Activated CD4-positive, alpha-beta T cell treated with anti-CD3 and anti-CD28 coated beads, Interleukin-2, amount 50 U/mL, for 16 hours (primary cell): ENCODE results near the gene KIAA0232.
"Not testable (repeated sequence)": the region's sequence is repeated elsewhere in the genome, so short reads cannot be mapped to it uniquely, and the experiment has no call there.

Source experiments
- DNase-seq: peaks from one replicate; pipeline ENCODE4 v3.0.0-alpha.2; 2020

Gene KIAA0232

DNA sequence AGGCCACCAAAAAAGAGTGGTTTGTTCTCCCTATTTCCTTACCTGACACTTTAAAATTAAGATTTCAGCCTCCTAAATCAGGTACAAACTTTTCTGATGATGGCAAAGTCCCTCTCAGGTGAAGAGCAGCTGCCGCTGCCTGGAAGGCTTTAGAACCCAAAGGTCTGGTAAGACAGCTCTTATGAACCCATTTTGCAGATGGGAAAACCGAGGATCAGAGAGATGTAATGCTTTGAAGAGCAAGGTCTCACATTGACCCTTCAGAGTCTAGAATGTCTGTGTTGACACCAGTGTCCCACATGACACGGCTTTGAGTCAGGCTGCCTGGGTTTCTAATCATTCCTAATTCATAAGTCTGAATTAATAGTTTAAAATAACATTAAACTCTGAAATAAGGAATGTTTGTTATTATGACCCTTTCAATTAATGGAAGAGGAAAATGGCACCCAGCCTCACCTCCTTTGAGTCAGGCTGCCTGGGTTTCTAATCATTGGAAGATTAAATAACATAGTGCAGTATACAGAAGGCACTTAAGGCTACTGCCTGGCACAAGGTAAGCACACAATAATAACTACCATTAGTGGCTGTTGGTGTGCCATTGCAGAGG, 27.9 kb upstream of the KIAA0232 start:
- DNase-seq = no peak

DNA sequence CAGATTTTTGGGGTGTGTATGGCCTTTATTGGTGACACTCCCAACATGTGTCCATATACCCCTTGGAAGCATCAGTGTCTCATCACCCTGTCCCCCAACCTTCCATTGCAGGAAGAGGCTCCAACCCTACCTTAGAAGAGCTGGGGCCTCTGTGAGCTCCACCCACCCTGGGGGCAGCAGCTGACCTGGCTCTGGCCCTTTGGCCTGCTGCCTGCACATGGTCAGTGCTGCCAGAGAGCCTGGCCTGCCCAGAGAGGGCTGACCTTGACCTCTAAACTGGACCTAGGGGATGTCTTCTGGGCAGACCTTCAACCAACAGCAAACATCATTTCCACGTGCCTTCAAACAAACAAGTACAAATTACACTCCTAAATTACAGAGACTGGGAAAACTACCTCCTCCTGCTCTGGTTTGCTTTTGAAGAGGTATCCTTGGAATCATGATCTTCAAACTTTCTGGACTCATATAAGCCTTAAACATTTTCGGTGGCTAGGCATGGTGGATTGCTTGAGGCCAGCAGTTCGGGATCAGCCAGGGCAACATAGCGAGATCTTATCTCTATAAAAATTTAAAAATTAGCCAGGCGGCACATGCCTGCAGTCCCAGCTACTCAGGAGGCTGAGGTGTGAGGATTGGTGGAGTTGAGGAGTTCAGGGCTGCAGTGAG, 27.3 kb upstream of the KIAA0232 start:
- DNase-seq = no peak

DNA sequence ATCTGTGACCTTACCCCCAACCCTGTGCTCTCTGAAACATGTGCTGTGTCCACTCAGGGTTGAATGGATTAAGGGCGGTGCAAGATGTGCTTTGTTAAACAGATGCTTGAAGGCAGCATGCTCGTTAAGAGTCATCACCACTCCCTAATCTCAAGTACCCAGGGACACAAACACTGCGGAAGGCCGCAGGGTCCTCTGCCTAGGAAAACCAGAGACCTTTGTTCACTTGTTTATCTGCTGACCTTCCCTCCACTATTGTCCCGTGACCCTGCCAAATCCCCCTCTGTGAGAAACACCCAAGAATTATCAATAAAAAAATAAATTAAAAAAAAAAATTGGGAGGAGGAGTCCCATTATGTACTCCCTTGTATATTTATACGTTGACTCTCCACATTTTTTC, 26.2 kb upstream of the KIAA0232 start:
- DNase-seq = not testable (repeated sequence)

DNA sequence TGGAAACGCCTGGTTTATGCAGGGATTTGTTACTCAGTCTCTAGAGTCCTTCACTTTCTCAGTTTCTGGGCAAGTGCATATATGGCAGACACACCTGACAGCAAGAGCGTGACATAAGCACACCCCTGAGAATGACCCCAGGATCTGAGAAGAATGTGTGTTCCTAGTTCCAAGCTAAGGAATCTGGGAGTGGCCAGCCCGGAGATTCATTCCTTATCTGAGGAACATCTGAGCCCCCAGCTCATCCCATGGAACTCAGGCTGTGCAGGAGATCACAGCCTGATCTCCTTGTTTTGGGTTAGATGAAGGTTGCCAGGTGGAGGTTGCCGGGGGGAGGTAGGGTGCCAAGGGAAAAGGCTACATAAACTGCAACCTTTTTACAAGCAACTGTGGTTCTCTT, 23.8 kb upstream of the KIAA0232 start:
- DNase-seq = no peak

DNA sequence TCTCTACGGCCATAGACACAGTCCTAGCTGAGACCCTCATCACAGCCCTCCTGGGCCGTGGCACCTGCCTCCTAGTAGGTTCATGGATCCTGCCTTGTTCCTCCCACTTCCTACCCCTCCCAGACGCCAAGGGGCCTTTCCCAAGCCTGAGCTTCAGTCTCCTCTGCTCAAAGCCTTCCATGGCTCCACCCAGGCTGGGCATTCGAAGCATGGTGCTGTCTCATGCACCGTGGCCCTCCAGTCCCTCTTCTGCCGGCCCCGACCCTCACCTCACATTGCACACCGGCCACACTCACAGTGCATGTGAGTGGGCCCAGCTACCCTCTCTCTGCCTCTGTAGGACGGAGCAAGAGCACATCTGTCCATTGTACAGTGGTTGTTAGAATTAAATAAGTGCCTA, 21.7 kb upstream of the KIAA0232 start:
- no peak for DNase-seq

DNA sequence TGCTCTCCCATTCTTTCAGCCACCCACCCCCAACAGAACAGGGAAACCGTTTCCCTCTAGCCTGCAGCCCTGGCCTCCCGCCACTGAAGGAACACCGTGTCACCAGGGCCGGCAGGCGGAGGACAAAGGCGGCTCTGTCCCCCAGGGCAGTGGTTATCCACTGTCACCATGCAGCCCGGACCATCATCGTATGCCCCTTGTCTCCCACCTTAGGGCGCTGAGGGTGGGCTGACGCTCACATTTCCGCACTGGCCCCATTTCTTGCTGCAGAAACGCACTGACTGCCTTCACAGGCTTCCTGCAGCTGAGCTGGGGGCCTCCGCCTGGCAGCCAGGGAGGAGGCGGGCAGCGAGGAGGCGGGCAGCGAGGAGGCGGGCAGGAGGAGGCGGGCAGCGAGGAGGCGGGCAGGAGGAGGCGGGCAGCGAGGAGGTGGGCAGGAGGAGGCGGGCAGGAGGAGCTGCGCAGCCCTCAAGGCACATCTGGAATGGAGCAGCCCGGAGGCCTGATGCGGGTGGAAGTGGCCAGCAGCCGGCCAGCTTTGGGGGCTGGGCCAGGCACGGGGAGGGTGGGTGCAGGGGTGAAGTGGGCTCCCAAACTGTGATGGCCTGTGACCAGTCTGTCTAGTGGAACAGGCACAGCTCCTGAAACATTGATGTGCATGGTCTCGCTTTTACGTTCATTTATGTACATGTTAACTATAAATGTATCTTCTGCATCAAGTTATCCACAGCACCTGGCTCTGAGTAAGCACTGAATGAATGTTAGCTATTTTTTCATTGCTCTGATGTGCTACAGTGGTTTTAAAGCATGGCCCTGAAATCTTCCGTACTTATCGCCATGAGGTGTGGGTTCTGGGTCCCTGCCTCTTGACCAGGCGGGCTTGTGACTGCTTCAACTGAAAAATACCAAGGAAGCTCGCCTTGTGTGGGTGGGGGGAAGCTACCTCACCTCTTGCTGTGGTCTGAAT, 20.6 kb upstream of the KIAA0232 start:
- DNase-seq = no peak

DNA sequence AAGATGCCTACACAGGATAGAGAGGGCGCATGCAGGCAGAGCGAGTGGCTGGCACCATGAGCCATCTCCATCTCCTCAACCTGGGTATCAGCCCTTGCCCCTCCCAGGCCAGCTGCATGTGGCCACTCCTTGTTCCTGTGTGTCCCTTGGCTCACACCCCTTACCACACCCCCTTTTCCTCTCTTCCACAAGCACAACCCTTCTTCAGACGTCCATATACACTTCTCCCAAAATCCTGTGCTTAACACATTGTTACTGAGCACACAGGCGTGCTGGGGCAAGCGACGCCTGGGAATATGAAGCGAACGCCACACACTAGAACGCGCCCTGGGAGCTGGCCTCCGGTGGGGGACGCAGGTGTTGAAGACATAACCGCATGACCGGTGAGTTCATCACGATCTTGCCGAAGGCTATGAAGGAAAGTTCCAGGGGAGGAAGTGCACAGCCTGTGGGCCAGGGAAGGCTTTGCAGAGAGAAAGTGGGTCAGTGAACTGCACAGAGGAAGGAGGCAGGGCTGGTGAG, 19.1 kb upstream of the KIAA0232 start:
- no peak for DNase-seq

DNA sequence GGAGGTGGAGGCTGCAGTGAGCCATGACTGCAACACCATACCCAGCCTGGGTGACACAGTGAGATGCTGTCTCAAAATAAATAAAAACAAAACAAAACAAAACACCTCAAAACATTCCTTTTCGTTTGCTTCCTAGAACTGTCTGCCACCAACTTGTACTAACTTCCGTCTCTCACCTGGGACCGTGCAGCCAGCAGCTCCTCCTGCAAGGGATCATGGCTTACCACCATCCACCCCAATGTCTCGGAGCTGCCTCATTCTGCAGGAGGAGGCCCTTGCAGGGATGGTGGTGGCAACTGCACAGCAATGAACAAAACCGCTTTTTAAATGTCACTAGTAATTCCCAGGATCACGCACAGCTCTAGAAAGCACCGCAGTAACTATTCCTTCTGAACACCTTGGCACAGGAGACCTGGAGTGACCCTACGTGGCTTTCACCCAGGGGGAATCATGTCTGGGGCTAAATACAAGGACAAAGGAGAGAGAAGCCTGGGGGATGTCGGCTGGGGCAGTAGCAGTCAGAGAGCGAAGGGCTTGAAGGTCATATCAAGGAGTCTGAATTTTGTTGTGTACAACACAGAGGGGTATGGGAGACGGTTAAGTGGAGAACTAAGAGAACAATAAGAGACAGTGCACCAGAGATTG, 17.4 kb upstream of the KIAA0232 start:
- no peak for DNase-seq

DNA sequence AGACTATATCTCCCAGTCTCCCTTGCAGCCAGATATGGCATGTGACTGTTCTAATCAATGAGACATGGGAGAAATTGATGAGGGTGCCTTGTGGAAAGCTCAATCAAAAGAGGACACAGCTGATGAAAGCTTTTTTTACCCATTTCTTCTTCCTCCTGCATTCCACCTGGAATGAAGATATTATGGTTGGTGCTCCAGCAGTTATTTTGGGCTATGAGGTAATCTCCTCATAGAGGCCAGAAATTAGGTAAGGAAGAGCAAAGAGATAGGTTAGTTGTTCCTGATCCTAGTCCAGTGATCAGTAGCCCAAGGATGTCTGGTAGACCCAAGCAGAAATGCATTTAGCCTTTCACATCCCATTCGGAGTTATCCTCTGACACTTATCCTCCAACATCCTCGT, 16.8 kb upstream of the KIAA0232 start:
- no peak for DNase-seq

DNA sequence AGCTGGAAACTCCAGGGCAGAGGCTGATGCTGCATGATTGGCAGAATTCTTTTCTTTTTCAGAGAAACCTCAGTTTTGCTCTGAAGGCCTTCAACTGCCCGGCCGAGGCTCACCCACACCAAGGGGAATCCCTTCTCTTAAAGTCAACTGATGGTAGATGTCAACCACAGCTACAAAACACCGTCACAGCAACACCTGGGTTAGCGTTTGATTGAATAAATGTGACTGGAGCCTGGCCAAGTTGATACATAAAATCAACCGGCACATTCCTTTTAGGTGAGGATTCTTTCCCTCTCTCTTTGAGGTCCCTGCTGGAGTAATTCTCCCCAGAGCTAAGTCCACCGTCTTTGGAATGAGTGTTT, 15.2 kb upstream of the KIAA0232 start:
- DNase-seq = no peak

DNA sequence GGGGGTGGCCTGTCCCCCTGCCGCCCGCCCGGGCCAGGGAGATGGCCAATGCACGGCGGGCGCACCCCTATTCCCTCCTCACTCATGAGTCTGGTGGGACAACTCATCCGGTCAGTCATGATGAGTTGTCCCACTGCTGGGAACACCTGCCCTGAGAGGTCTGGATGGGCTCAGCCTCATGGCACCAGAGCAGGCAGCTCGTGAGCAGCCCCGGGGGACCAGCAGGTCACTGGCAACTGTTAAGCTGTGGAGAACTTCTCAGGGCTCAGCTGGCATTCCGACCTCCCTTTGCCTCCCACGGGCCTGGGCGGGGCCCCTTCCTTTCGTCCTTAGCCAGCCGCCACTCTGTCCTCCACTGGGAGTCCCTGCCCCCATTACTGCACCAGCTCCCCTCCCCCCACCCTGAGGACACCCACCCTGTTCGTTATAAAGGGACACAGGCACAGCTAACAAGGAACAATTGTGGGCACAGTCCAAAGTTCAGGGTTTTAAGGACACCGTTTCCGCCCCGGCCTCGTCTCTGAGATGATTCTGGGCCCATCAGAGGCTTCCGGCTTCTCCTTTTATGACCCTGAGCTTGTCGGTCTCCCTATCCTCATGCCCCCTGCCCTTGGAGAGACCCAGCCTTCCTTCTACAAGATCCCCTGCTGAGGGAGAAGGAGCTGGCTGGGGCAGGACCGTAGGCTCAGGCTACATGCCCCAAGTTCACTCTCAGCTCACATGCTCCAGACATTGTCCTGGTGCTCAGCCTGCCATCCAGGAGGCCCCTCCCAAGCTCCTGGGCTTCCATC, 14.6 kb upstream of the KIAA0232 start:
- no peak for DNase-seq

DNA sequence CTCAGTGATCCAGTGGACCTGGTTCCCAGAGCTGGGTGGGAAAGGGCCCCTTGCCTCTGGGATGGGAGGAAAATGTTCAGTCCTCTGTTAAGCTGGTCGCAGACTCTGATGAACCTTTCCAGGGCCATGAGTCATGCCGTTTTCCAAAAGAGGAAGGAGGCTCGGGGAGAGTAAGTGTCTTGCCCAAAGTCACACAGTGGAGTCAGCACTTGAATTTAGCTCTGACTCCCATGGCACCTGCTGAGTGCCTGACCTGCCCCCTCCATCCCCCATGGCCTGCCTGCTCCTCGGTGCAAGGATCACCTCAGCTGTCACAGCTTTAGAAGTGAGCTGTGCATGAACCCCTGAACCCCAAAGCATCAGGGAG, 14.0 kb upstream of the KIAA0232 start:
- DNase-seq = no peak

DNA sequence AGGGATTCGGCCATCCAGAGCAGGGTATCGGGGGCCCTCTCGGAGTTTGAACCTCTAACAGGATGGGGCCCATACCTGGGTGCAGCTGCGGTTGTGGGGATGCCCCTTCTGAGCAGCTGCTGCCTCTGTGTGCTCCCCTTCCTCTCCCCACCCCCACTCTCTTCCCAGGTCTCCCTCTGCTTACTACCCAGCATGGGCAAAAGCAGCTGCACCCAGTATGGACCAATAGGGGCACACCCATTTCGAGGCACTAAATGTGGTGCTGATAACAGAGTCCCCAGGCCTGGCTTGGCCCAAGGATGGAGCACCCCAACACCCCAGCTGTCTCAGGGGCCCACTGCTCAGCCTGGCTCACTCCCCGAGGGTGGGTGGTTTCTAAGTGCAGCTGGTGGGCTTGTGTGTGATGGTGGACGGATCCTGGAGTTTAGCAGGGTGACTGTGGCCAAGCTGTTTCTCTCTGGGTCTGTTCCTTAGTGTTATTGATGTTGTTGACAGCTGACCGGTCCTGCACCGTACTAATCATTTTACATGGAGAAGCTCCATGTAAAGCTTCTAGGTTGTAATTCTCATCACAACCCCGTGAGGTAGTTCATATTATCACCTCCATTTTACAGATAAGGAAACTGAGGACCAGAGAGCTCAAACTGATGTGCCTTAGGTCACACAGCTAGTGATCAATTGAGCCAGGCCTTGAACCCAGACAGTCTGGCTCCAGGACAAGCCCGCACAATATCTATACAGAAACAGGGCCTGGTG, 13.1 kb upstream of the KIAA0232 start:
- DNase-seq = peak; percentile 16

DNA sequence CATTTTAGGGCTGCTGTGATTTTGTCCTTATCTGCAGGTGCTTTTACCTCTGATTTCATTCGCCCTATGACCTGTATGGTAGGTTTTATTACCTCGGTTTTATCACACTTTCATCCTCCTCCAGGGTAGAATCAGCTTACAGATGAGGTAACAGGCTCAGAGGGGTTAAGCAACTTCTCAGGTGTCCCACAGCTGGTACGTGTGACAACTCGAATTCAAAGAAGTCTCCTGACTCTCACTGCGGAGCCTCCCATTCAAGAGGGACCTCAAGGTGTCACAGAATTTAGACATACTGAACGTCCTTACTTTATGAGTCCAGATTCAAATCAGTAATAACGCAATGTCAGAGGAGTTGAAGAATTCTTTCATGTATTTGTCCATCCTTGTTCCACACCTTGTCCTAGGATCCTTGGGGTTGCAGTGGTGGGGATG, 12.5 kb upstream of the KIAA0232 start:
- DNase-seq = no peak

DNA sequence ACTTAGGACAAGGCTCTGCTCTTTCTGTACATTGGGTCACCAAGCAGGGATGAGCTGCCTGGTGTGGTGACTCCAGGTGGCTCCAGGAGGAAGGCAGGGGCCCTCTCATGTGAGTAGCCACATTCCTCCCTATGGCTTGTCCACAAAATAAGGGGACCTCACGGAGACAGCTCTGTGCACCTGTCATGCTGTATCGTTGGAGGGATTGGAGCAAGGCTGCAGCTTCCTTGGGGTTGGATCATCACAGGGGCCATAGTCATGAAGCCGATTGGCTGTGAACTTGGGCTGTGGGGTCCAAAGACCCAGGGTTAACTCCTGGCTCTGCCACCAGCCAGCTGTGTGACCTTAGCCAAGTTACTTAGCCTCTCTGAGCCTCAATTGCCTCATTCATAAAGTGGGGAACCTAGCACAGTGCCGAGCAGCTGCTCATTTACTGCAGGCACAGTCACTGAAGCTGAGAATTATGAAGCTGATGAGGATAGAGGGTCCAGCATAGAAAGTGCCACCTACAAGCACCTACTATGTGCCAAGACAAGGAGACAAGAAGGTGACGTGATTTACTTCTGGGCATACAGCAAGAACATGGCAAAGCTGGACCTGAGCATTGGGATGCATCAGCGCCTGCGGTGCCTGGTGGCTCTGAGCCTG, 11.8 kb upstream of the KIAA0232 start:
- no peak for DNase-seq

DNA sequence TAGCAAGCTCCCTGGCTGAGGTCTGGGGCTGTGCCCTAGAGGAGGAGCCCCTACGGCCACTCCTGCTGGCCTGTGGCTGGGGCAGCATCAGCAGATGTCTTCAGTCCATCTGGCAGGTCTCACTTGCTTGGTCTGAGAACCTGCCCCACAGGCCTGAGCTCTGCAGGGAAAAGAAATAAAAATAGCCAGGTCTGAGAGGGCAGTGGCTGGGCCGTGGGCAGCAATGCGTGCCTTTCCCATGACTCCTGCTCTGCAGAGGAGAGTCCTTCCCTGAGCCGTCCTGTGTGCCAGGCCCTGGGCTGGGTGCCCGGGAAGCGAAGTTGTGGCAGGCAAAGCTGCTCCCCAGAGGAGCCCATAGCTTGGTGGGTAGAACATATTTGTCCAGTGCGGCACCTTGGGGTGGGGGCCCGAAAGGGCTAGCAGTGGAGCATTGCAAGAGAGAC, 11.3 kb upstream of the KIAA0232 start:
- no peak for DNase-seq

DNA sequence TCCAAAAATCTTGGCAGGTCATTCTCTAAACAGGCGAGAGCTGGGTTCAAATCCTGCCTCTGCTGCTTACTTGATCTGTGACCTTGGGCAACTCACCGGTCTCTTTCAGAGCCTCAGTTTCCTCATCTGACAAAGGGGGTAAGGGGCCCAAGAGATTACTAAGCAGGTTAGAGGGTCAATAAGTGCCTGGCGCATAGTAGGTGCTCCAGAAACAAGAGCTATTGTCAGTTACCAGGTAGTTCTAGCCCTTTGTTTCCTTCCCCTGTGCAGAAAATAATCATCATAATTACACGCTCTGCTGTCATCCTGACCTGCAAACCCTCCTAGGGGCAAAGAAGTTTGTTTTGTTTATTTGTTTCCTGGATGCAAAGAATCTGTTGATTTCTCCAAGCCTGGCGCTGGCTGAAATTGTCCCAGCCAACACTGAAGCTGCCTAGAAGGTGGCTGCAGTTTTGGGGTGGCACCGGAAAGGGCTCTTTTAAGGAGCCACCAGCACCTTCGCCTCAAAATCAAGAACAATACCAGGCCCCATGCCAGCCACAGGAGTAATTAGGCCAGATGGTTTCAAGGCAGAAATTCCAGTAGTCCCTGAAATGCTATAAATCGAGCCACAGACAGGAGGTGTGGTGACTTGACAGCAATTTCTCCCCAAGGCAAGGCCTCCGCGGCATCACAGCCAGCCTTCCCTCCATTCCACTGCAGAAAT, 10.2 kb upstream of the KIAA0232 start:
- DNase-seq = no peak

DNA sequence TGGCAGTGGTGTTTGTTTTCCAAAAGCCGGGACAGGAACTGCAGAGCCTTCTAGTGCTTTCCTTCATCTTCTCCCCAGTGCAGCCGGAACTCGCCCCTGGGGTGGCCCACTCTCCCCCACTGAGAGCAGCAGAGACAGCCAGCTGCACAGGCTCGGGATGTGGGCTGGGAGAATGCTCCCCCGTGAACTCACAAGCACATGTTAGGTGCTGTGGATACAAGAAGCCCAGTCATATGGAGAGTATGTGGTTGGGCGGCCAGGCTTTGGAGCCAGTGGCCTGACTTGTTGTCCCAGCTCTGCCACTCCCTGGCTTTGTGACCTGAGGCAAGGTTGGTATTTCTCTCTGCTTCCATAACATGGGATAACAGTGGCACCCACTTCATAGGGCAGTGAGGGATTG, 9.4 kb upstream of the KIAA0232 start:
- DNase-seq = no peak

DNA sequence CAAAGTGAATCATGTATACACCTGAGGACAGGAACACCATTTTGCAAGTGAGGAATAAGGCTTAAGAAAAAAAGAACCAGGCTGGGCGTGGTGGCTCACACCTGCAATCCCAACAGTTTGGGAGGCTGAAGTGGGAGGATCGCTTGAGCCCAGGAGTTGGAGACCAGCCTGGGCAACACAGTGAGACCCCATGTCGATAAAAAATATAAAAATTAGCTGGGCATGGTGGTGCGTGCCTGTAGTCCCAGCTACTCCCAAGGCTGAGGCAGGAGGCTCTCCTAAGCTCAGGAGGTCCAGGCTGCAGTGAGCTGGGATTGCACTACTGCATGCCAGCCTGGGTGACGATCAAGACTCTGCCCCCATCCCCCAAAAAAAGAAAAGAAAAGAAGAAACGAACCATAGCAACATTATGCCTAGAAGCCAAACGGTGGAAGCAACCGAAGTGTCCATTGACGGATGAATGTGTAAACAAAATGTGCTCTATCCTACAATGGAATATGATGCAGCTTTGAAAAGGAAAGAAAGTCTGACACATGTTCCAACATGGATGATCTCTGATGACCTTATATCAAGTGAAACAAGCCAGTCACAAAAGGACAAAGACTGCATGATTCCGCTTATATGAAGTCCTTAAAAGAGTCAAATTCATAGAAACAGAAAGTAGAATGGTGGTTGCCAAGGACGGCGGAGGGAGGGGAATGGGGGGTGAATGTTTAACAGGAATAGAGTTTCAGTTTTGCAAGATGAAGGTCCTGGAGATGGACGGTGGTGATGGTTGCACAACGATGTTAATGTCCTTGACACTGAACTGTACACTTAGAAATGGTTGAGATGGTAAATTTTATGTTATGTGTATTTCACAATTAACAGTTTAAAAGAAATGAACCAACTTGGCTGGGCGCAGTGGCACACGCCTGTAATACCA, 8.6 kb upstream of the KIAA0232 start:
- DNase-seq = no peak
